Measurements from ENCODE around the gene NUDT3. TPM values are rescaled to one million over a fixed set of nuclear protein-coding genes. Genes with fewer than 3 reads are reported as not detected.
"Not testable (repeated sequence)": the region's sequence is repeated elsewhere in the genome, so short reads cannot be mapped to it uniquely, and the experiment has no call there.

Gene NUDT3
- total RNA-seq, 1 experiment from 2014 or later, result 41.7 TPM

DNA sequence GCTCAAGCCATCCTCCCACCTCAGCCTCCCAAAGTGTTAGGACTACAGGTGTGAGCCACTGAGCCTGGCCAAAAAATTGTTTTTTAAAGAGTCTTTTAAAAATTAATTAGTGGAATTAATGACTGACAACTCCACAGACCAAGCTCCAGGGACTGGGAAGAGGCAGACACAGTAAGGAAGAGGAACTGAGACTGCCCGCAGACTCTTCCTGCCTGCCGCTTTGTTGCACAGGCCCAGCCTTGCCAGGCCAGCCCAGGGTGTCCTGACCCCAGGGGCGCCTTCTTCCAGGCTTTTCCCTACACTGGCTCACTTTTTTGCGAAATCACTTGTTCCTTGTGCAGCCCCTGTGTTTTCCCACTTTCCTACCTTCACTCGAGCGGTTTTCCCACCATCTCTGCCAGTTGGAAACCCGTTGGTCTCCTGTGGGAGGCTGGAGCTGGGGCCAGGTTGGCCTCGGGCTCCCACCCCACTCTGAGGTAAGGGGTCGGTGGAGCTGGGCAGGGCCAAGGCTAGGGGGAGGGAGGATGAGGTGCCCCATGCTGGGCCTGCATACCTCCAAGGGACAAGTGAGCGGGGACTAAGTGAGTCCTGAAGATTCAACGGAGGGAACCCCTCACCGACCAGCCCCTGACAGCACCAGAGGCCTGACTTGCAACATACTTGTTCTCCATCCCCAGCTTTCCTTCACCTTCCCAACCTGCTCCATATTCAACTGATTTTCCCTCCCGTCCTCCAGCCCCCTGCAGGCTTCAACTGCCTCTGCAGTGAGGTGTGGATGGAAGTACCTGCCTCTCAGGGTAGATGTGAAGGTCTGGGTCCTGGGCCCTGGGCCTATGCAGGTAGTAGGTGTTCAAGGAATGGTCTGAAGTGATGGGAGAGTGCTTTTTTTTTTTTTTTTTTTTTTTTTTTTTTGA, 120.2 kb downstream of the NUDT3 start:
- no peaks in the 10 kb centered on the region for H3K9me3 ChIP-seq (ENCODE audit: low read length)
- H3K9me2 ChIP-seq (replicated peaks; ENCODE audit: insufficient read depth, low read length), result no peaks in the 10 kb centered on the region
- H3K27me3 ChIP-seq (ENCODE audit: low read length), result no peaks in the 10 kb centered on the region
- no peaks in the 10 kb centered on the region for H3K36me3 ChIP-seq (ENCODE audit: insufficient read depth, low read length)
- no peaks in the 10 kb centered on the region for H3K79me2 ChIP-seq (ENCODE audit: low read length)
- no peak overlapping the region for H3K9ac ChIP-seq (ENCODE audit: low read length)
- no peak overlapping the region for H3K4me2 ChIP-seq (ENCODE audit: low read depth, low read length, poor library complexity, severe bottlenecking)
- no peak for DNase-seq
- H2AFZ ChIP-seq (ENCODE audit: low read length), result no peak overlapping the region
- no peak overlapping the region for H3K27ac ChIP-seq (ENCODE audit: low read length)
- H3K4me1 ChIP-seq (ENCODE audit: low read length), result peaks cover 13% of the 10 kb centered on the region
- H4K20me1 ChIP-seq (ENCODE audit: insufficient read depth, low read depth, low read length), result no peaks in the 10 kb centered on the region
- H3K4me3 ChIP-seq (ENCODE audit: low read length), result no peak overlapping the region

DNA sequence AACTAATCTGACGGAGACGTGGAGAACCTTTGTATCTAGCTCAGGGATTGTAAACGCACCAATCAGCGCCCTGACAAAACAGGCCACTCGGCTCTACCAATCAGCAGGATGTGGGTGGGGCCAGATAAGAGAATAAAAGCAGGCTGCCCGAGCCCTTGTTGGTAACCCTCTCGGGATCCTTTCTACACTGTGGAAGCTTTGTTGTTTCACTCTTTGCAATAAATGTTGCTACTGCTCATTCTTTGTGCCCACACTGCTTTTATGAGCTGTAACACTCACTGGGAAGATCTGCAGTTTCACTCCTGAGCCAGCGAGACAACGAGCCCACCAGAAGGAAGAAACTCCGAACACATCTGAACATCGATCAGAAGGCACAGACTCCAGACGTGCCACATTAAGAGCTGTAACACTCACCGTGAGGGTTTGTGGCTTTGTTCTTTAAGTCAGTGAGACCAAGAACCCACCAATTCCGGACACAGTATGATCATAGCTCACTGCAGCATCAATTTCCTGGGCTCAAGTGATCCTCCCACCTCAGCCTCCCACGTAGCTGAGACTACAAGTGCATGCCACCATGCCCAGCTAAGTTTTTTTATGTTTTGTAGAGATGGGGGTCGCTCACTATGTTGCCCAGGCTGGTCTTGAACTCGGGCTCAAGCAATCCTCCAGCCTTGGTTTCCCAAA, 122.7 kb downstream of the NUDT3 start:
- not testable (repeated sequence) for H3K27ac ChIP-seq (ENCODE audit: low read length); H3K9ac ChIP-seq (ENCODE audit: low read length); H3K36me3 ChIP-seq (ENCODE audit: insufficient read depth, low read length); H3K27me3 ChIP-seq (ENCODE audit: low read length); H3K9me2 ChIP-seq (replicated peaks; ENCODE audit: insufficient read depth, low read length); H4K20me1 ChIP-seq (ENCODE audit: insufficient read depth, low read depth, low read length); H2AFZ ChIP-seq (ENCODE audit: low read length); H3K4me2 ChIP-seq (ENCODE audit: low read depth, low read length, poor library complexity, severe bottlenecking); H3K9me3 ChIP-seq (ENCODE audit: low read length); H3K4me3 ChIP-seq (ENCODE audit: low read length); DNase-seq; H3K79me2 ChIP-seq (ENCODE audit: low read length)
- peaks cover 13% of the 10 kb centered on the region for H3K4me1 ChIP-seq (ENCODE audit: low read length)

DNA sequence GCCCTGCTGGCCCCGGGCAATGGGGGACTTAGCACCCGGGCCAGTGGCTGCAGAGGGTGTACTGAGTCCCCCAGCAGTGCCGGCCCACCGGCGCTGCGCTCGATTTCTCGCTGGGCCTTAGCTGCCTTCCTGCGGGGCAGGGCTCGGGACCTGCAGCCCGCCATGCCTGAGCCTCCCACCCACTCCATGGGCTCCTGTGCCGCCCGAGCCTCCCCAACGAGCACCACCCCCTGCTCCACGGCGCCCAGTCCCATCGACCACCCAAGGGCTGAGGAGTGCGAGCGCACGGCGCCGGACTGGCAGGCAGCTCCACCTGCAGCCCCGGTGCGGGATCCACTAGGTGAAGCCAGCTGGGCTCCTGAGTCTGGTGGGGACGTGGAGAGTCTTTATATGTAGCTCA, 123.3 kb downstream of the NUDT3 start:
- not testable (repeated sequence) for H3K79me2 ChIP-seq (ENCODE audit: low read length); H3K27me3 ChIP-seq (ENCODE audit: low read length); H2AFZ ChIP-seq (ENCODE audit: low read length); H4K20me1 ChIP-seq (ENCODE audit: insufficient read depth, low read depth, low read length); DNase-seq; H3K9me3 ChIP-seq (ENCODE audit: low read length); H3K4me2 ChIP-seq (ENCODE audit: low read depth, low read length, poor library complexity, severe bottlenecking); H3K36me3 ChIP-seq (ENCODE audit: insufficient read depth, low read length); H3K9me2 ChIP-seq (replicated peaks; ENCODE audit: insufficient read depth, low read length); H3K9ac ChIP-seq (ENCODE audit: low read length); H3K27ac ChIP-seq (ENCODE audit: low read length); H3K4me3 ChIP-seq (ENCODE audit: low read length)
- peaks cover 11% of the 10 kb centered on the region for H3K4me1 ChIP-seq (ENCODE audit: low read length)

DNA sequence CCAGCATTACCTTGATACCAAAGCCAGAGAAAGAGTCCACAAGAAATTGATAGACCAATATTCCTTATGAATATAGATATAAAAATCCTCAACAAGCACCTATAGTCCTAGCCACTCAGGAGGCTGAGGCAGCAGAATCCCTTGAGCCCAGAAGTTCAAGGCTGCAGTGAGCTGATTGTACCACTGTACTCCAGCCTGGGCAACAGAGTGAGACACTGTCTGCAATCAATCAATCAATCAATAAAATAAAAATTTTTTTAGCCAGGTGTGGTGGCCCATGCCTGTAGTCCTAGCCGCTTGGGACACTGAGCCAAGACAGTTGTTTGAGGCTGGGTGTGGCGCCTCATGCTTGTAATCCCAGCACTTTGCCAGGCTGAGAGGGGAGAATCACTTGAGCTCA, 124.7 kb downstream of the NUDT3 start:
- no peak overlapping the region for H3K27ac ChIP-seq (ENCODE audit: low read length)
- DNase-seq, result no peak
- no peak overlapping the region for H2AFZ ChIP-seq (ENCODE audit: low read length)
- no peak overlapping the region for H3K9ac ChIP-seq (ENCODE audit: low read length)
- H4K20me1 ChIP-seq (ENCODE audit: insufficient read depth, low read depth, low read length), result no peaks in the 10 kb centered on the region
- H3K79me2 ChIP-seq (ENCODE audit: low read length), result no peaks in the 10 kb centered on the region
- H3K4me3 ChIP-seq (ENCODE audit: low read length), result no peak overlapping the region
- no peaks in the 10 kb centered on the region for H3K36me3 ChIP-seq (ENCODE audit: insufficient read depth, low read length)
- no peak overlapping the region for H3K4me2 ChIP-seq (ENCODE audit: low read depth, low read length, poor library complexity, severe bottlenecking)
- H3K9me2 ChIP-seq (replicated peaks; ENCODE audit: insufficient read depth, low read length), result no peaks in the 10 kb centered on the region
- H3K9me3 ChIP-seq (ENCODE audit: low read length), result no peaks in the 10 kb centered on the region
- H3K4me1 ChIP-seq (ENCODE audit: low read length), result no peaks in the 10 kb centered on the region
- H3K27me3 ChIP-seq (ENCODE audit: low read length), result no peaks in the 10 kb centered on the region

DNA sequence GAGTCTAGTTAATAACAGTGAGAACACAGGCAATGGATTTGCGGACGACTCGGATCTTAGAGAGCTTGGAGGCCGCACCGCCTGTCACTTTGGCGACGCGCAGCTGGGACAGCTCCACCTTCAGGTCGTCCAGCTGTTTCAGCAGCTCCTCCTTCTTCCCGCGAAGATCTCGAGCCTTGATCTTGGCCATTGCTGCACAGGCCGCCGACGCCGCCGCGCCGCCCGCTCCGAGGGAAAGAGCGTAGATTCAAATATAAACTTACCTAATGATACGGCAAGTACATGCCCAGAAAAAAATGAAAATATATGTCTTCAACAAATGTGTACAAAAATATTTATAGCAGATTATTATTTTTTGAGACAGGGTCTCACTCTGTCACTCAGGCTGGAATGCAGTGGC, 129.0 kb downstream of the NUDT3 start:
- H3K9ac ChIP-seq (ENCODE audit: low read length); H3K36me3 ChIP-seq (ENCODE audit: insufficient read depth, low read length); H3K27ac ChIP-seq (ENCODE audit: low read length); H2AFZ ChIP-seq (ENCODE audit: low read length); H3K4me1 ChIP-seq (ENCODE audit: low read length); H3K79me2 ChIP-seq (ENCODE audit: low read length); H4K20me1 ChIP-seq (ENCODE audit: insufficient read depth, low read depth, low read length); H3K27me3 ChIP-seq (ENCODE audit: low read length); H3K9me3 ChIP-seq (ENCODE audit: low read length); H3K4me2 ChIP-seq (ENCODE audit: low read depth, low read length, poor library complexity, severe bottlenecking); H3K4me3 ChIP-seq (ENCODE audit: low read length); H3K9me2 ChIP-seq (replicated peaks; ENCODE audit: insufficient read depth, low read length); DNase-seq: not testable (repeated sequence)

DNA sequence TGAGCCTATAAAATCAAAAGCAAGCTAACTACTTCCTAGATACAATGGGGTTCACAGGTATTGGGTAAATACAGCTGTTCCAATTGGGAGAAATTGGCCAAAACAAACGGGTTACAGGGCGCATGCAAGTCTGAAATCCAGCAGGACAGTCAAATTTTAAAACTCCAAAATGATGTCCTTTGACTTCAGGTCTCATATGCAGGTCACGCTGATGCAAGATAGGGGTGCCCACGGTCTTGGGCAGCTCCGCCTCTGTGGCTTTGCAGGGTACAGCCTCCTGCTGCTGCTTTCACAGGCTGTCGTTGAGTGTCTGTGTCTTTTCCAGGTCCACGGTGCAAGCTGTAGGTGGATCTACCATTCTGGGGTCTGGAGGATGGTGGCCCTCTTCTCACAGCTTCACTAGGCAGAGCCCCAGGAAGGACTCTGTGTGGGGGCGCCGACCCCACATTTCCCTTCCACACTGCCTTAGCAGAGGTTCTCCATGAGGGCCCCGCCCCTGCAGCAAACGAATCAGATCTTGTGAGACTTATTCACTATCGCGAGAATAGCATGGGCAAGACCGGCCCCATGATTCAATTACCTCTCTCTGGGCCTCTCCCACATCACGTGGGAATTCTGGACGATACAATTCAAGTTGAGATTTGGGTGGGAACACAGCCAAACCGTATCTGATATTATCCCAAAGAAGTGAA, 131.7 kb downstream of the NUDT3 start:
- Histone ChIP-seq H2AFZ (ENCODE audit: low read length) (no peak overlapping the region), H3K9me2 (replicated peaks; ENCODE audit: insufficient read depth, low read length) (no peaks in the 10 kb centered on the region), H3K4me2 (ENCODE audit: low read depth, low read length, poor library complexity, severe bottlenecking) (no peak overlapping the region), H3K36me3 (ENCODE audit: insufficient read depth, low read length) (no peaks in the 10 kb centered on the region), H3K9ac (ENCODE audit: low read length) (no peak overlapping the region), H3K27me3 (ENCODE audit: low read length) (no peaks in the 10 kb centered on the region), H3K79me2 (ENCODE audit: low read length) (no peaks in the 10 kb centered on the region), H3K9me3 (ENCODE audit: low read length) (no peaks in the 10 kb centered on the region), H3K27ac (ENCODE audit: low read length) (no peak overlapping the region), H3K4me3 (ENCODE audit: low read length) (no peak overlapping the region), H4K20me1 (ENCODE audit: insufficient read depth, low read depth, low read length) (no peaks in the 10 kb centered on the region), H3K4me1 (ENCODE audit: low read length) (no peaks in the 10 kb centered on the region)
- DNase-seq, result no peak

DNA sequence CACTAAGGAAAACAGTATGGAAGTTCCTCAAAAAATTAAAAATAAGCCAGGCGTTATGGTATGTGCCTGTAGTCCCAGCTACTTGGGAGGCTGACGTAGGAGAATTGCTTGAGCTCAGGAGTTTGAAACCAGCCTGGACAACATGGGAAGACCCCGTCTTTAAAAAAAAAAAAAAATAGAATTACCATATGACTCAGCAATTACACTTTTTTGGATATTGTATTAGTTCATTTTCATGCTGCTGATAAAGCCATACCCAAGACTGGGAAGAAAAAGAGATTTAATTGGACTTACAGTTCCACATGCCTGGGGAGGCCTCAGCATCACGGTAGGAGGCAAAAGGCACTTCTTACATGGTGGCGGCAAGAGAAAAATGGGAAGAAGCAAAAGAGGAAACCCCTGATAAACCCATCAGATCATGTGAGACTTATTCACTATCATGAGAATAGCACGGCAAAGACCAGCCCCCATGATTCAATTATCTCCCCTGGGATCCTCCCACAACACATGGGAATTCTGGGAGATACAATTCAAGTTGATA, 132.9 kb downstream of the NUDT3 start:
- H4K20me1 ChIP-seq (ENCODE audit: insufficient read depth, low read depth, low read length), result no peaks in the 10 kb centered on the region
- H3K36me3 ChIP-seq (ENCODE audit: insufficient read depth, low read length), result no peaks in the 10 kb centered on the region
- H3K4me3 ChIP-seq (ENCODE audit: low read length), result no peak overlapping the region
- H3K9me3 ChIP-seq (ENCODE audit: low read length), result no peaks in the 10 kb centered on the region
- no peak overlapping the region for H3K27ac ChIP-seq (ENCODE audit: low read length)
- no peak overlapping the region for H2AFZ ChIP-seq (ENCODE audit: low read length)
- no peak overlapping the region for H3K9ac ChIP-seq (ENCODE audit: low read length)
- no peaks in the 10 kb centered on the region for H3K4me1 ChIP-seq (ENCODE audit: low read length)
- no peaks in the 10 kb centered on the region for H3K79me2 ChIP-seq (ENCODE audit: low read length)
- no peaks in the 10 kb centered on the region for H3K27me3 ChIP-seq (ENCODE audit: low read length)
- no peak for DNase-seq
- no peaks in the 10 kb centered on the region for H3K9me2 ChIP-seq (replicated peaks; ENCODE audit: insufficient read depth, low read length)
- H3K4me2 ChIP-seq (ENCODE audit: low read depth, low read length, poor library complexity, severe bottlenecking), result no peak overlapping the region

DNA sequence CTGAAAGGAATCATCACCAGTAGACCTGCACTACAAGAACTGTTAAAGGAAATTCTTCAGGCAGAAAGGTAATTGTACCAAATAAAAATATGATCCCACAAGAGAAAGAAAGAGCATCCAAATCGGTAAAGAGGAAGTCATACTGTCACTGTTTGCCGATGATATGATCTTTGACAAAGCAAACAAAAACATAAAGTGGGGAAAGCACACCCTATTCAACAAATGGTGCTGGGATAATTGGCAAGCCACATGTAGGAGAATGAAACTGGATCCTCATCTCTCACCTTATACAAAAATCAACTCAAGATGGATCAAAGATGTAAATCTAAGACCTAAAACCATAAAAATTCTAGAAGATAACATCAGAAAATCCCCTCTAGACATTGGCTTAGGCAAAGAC, 140.1 kb downstream of the NUDT3 start:
- H3K27me3 ChIP-seq (ENCODE audit: low read length); H3K9ac ChIP-seq (ENCODE audit: low read length); H3K9me2 ChIP-seq (replicated peaks; ENCODE audit: insufficient read depth, low read length); H3K27ac ChIP-seq (ENCODE audit: low read length); H3K4me2 ChIP-seq (ENCODE audit: low read depth, low read length, poor library complexity, severe bottlenecking); H3K79me2 ChIP-seq (ENCODE audit: low read length); DNase-seq; H4K20me1 ChIP-seq (ENCODE audit: insufficient read depth, low read depth, low read length); H3K36me3 ChIP-seq (ENCODE audit: insufficient read depth, low read length); H3K9me3 ChIP-seq (ENCODE audit: low read length); H2AFZ ChIP-seq (ENCODE audit: low read length); H3K4me3 ChIP-seq (ENCODE audit: low read length): not testable (repeated sequence)
- peaks cover 24% of the 10 kb centered on the region for H3K4me1 ChIP-seq (ENCODE audit: low read length)
